ENCODE measurements around the gene PEF1. TPM values are rescaled to one million over a fixed set of nuclear protein-coding genes. Genes with fewer than 3 reads are reported as not detected.
A peak's percentile ranks its signal among the peaks of the same experiment; 100 is the strongest.

PEF1 gene
- total RNA-seq, 1 experiment from 2014 or later: 88.4 TPM

DNA sequence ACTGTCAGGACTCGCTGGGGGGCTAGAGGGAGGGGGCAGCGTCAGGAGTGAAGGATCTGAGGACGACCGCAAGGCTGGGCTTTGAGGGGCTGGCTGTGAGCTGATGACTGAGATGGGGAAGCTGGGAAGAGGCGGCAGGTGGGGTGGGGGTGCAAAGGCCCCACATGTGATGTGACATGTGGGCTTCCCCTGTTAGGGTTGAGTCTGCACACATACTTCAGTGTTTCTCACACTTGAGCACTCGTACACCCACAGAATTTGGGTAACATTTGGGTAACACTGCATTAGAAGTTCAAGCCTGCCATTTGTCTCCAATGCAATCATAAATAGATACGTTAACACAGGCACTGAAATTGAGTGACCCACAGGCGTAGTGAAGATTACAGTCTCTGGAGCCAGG is 42.9 kb upstream of the PEF1 start:
- H3K27ac ChIP-seq (ENCODE audit: low read length): no peak overlapping the region
- no peak overlapping the region for H2AFZ ChIP-seq (ENCODE audit: low read length)
- H3K9me3 ChIP-seq (ENCODE audit: low read length): no peaks in the 10 kb centered on the region
- no peaks in the 10 kb centered on the region for H3K79me2 ChIP-seq (ENCODE audit: low read length)
- peaks cover 27% of the 10 kb centered on the region for H3K4me1 ChIP-seq (ENCODE audit: insufficient read depth, low read length)
- H3F3A ChIP-seq (ENCODE audit: low read length, unreplicated experiment): no peaks in the 10 kb centered on the region
- no peak overlapping the region for H3K4me2 ChIP-seq (ENCODE audit: low read length)
- TF ChIP-seq, protein P1, sequence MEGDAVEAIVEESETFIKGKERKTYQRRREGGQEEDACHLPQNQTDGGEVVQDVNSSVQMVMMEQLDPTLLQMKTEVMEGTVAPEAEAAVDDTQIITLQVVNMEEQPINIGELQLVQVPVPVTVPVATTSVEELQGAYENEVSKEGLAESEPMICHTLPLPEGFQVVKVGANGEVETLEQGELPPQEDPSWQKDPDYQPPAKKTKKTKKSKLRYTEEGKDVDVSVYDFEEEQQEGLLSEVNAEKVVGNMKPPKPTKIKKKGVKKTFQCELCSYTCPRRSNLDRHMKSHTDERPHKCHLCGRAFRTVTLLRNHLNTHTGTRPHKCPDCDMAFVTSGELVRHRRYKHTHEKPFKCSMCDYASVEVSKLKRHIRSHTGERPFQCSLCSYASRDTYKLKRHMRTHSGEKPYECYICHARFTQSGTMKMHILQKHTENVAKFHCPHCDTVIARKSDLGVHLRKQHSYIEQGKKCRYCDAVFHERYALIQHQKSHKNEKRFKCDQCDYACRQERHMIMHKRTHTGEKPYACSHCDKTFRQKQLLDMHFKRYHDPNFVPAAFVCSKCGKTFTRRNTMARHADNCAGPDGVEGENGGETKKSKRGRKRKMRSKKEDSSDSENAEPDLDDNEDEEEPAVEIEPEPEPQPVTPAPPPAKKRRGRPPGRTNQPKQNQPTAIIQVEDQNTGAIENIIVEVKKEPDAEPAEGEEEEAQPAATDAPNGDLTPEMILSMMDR (conservative IDR thresholded peaks at IDR 0.05; ENCODE audit: low read depth, low read length): no peak
- TF ChIP-seq EZH2phosphoT487 (IDR thresholded peaks at IDR 0.05; ENCODE audit: borderline replicate concordance, low read length) (no peak), EZH2 (IDR thresholded peaks at IDR 0.05; ENCODE audit: low read length, unreplicated experiment) (no peak)
- POLR2A ChIA-PET (ENCODE audit: unreplicated experiment): no interaction called here
- H3K9me2 ChIP-seq (replicated peaks; ENCODE audit: low read length): no peaks in the 10 kb centered on the region
- no peaks in the 10 kb centered on the region for H3K27me3 ChIP-seq (ENCODE audit: low read length)
- H3K4me3 ChIP-seq (ENCODE audit: low read length): no peak overlapping the region
- no peak overlapping the region for H3K9ac ChIP-seq (ENCODE audit: low read length)
- CTCF ChIA-PET: no interaction called here
- H3K36me3 ChIP-seq (ENCODE audit: low read depth, low read length): no peaks in the 10 kb centered on the region
- BruUV-seq (replicated peaks): no TSS peak
- no peak for ATAC-seq
- no peak for DNase-seq
- intact Hi-C loops (cut with micrococcal nuclease): no loop called here
- H4K20me1 ChIP-seq (ENCODE audit: low read length): no peaks in the 10 kb centered on the region

DNA sequence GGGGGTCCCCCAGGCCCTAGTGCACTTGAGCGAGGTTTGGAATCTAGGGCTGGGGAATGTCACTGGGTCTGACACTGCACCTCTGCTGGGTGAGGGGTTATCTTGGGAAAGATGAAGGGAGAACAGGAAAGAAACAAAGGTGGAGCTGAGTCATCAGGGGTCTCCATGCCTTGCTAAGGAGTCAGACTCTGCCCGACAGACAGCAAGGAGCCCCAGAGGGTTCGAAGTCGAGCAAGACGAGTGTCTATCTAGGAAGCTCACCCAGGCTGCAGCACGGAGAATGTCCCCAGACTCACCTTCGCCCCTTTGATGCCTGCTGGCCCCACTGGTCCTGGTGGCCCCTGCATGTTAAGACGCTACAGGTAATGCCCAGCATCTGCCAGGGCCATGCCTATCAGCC is 41.1 kb upstream of the PEF1 start:
- Histone ChIP-seq H3K79me2 (ENCODE audit: low read length) (no peaks in the 10 kb centered on the region), H3K4me2 (ENCODE audit: low read length) (no peak overlapping the region), H3K9ac (ENCODE audit: low read length) (no peak overlapping the region), H3K4me3 (ENCODE audit: low read length) (no peak overlapping the region), H3K9me2 (replicated peaks; ENCODE audit: low read length) (no peaks in the 10 kb centered on the region), H3K27me3 (ENCODE audit: low read length) (no peaks in the 10 kb centered on the region), H3K36me3 (ENCODE audit: low read depth, low read length) (no peaks in the 10 kb centered on the region), H2AFZ (ENCODE audit: low read length) (no peak overlapping the region), H3K9me3 (ENCODE audit: low read length) (no peaks in the 10 kb centered on the region), H3K27ac (ENCODE audit: low read length) (no peak overlapping the region), H3K4me1 (ENCODE audit: insufficient read depth, low read length) (peaks cover 26% of the 10 kb centered on the region), H3F3A (ENCODE audit: low read length, unreplicated experiment) (no peaks in the 10 kb centered on the region), H4K20me1 (ENCODE audit: low read length) (no peaks in the 10 kb centered on the region)
- intact Hi-C loops (cut with micrococcal nuclease): no loop called here
- no peak for TF ChIP-seq EZH2 (IDR thresholded peaks at IDR 0.05; ENCODE audit: low read length, unreplicated experiment)
- TF ChIP-seq EZH2phosphoT487 (IDR thresholded peaks at IDR 0.05; ENCODE audit: borderline replicate concordance, low read length): no peak
- TF ChIP-seq, protein P1 (conservative IDR thresholded peaks at IDR 0.05; ENCODE audit: low read depth, low read length): no peak
- ATAC-seq (no peak), DNase-seq (no peak)
- POLR2A ChIA-PET (ENCODE audit: unreplicated experiment): no interaction called here
- CTCF ChIA-PET: no interaction called here
- BruUV-seq (replicated peaks): no TSS peak

DNA sequence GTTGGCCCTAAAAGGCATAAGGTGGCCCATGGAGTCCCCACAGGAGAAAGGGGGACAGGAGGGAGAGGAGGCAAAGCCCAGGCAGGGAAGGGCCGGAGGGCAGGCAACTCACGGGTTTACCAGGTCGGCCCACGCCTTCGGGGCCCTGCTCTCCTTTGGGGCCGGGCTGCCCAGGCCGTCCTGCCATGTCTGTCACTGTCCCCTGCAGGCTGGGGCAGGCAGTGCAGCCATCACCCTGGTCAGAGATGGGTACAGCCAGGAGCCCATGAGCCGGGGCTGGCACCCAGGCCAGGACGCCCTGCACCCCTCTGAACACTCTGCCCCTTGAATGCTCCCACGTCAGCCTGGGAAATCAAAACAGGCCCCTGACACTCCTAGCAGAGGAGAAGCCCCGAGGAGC is 39.3 kb upstream of the PEF1 start:
- ChIA-PET CTCF (no interaction called here), POLR2A (ENCODE audit: unreplicated experiment) (no interaction called here)
- no peak overlapping the region for H2AFZ ChIP-seq (ENCODE audit: low read length)
- no TSS peak for BruUV-seq (replicated peaks)
- TF ChIP-seq, protein P1 (conservative IDR thresholded peaks at IDR 0.05; ENCODE audit: low read depth, low read length): peak; percentile 55
- no peak for TF ChIP-seq EZH2 (IDR thresholded peaks at IDR 0.05; ENCODE audit: low read length, unreplicated experiment)
- H3F3A ChIP-seq (ENCODE audit: low read length, unreplicated experiment): no peaks in the 10 kb centered on the region
- H3K79me2 ChIP-seq (ENCODE audit: low read length): no peaks in the 10 kb centered on the region
- no peaks in the 10 kb centered on the region for H3K9me3 ChIP-seq (ENCODE audit: low read length)
- H3K9me2 ChIP-seq (replicated peaks; ENCODE audit: low read length): no peaks in the 10 kb centered on the region
- H4K20me1 ChIP-seq (ENCODE audit: low read length): no peaks in the 10 kb centered on the region
- intact Hi-C loops (cut with micrococcal nuclease): no loop called here
- no peak overlapping the region for H3K27ac ChIP-seq (ENCODE audit: low read length)
- ATAC-seq: peak; percentile 51; the same call in 1 of the 2 replicates
- H3K4me3 ChIP-seq (ENCODE audit: low read length): no peak overlapping the region
- H3K9ac ChIP-seq (ENCODE audit: low read length): no peak overlapping the region
- H3K27me3 ChIP-seq (ENCODE audit: low read length): no peaks in the 10 kb centered on the region
- 0 out of 2 replicates have a peak, but pooled peaks cover 8% of the 10 kb centered on the region for H3K4me1 ChIP-seq (ENCODE audit: insufficient read depth, low read length)
- H3K4me2 ChIP-seq (ENCODE audit: low read length): no peak overlapping the region
- no peaks in the 10 kb centered on the region for H3K36me3 ChIP-seq (ENCODE audit: low read depth, low read length)
- DNase-seq: peak; percentile 24
